Chondrocyte (in vitro differentiated cells): ENCODE results near the gene NEK6. TPM values are rescaled to one million over a fixed set of nuclear protein-coding genes. Genes with fewer than 3 reads are reported as not detected.

ENCODE experiments used
- DNase-seq: peaks from one replicate; pipeline ENCODE4 v3.0.0; 2021; ENCODE audit warnings: mixed read lengths, low spot score
- H3K27ac Mint-ChIP-seq: one replicate; pipeline ENCODE4 v1.8.0; 2021; ENCODE audit warnings: mild to moderate bottlenecking, moderate library complexity, mixed read lengths; ENCODE audit not compliant: unreplicated experiment
- H3K27me3 Mint-ChIP-seq: 2 replicates; pipeline ENCODE4 v1.8.0; 2021; ENCODE audit warnings: low read depth, mixed read lengths
- H3K36me3 Mint-ChIP-seq: 2 replicates; pipeline ENCODE4 v1.8.0; 2021; ENCODE audit warnings: low read depth, mixed read lengths
- H3K4me1 Mint-ChIP-seq: 2 replicates; pipeline ENCODE4 v1.8.0; 2021; ENCODE audit warnings: low read depth, mild to moderate bottlenecking, mixed read lengths
- H3K4me3 Mint-ChIP-seq: one replicate; pipeline ENCODE4 v1.8.0; 2021; ENCODE audit warnings: mild to moderate bottlenecking, moderate library complexity, mixed read lengths; ENCODE audit not compliant: unreplicated experiment
- H3K9me3 Mint-ChIP-seq: 2 replicates; pipeline ENCODE4 v1.8.0; 2021; ENCODE audit warnings: low read depth, mixed read lengths
- CTCF ChIP-seq: fragments of 200-600 bp; sonication (generic); IDR thresholded peaks from 2 replicates; pipeline ENCODE4 v1.5.0; 2021; ENCODE audit warnings: antibody characterized with exemption, mild to moderate bottlenecking, moderate library complexity
- total RNA-seq: library from RNA; stranded (reverse); gene quantifications from 3 replicates; pipeline ENCODE4 v1.2.1, GENCODE V29; 2021

NEK6 gene
- total RNA-seq, 1 donor from 2014 or later: 110 TPM

- DNase-seq: peak; percentile 73
- Mint-ChIP-seq H3K27me3 (no peaks in the 10 kb centered on the region), H3K36me3 (peaks cover 3% of the 10 kb centered on the region), H3K9me3 (no peaks in the 10 kb centered on the region), H3K27ac (peak overlapping the region; percentile 93), H3K4me3 (peak overlapping the region; percentile 83), H3K4me1 (peaks cover 54% of the 10 kb centered on the region)
- no peak for TF ChIP-seq CTCF
Measured at GRCh38 chr9:124257070-124257843, 492 bp upstream of the NEK6 start.

- Mint-ChIP-seq H3K4me3 (peak overlapping the region; percentile 95), H3K27ac (peak overlapping the region; percentile 99), H3K36me3 (peaks cover 3% of the 10 kb centered on the region), H3K27me3 (no peaks in the 10 kb centered on the region), H3K9me3 (no peaks in the 10 kb centered on the region), H3K4me1 (peaks cover 66% of the 10 kb centered on the region)
- TF ChIP-seq CTCF: no peak
- no peak for DNase-seq
Measured at GRCh38 chr9:124258607-124259157, 933 bp downstream of the NEK6 start.

GRCh38 chr9:124259158-124259808 lies 1.5 kb downstream of the NEK6 start:
- Mint-ChIP-seq H3K36me3 (peaks cover 3% of the 10 kb centered on the region), H3K4me1 (peaks cover 72% of the 10 kb centered on the region), H3K27ac (peak overlapping the region; percentile 99), H3K27me3 (no peaks in the 10 kb centered on the region), H3K9me3 (no peaks in the 10 kb centered on the region), H3K4me3 (peak overlapping the region; percentile 95)
- DNase-seq: no peak
- no peak for TF ChIP-seq CTCF

- Mint-ChIP-seq H3K4me1 (peaks cover 86% of the 10 kb centered on the region), H3K27ac (peak overlapping the region; percentile 96), H3K27me3 (no peaks in the 10 kb centered on the region), H3K36me3 (peaks cover 5% of the 10 kb centered on the region), H3K4me3 (peak overlapping the region; percentile 68), H3K9me3 (no peaks in the 10 kb centered on the region)
- no peak for DNase-seq
- TF ChIP-seq CTCF: no peak
Measured at GRCh38 chr9:124260769-124261603, 3.2 kb downstream of the NEK6 start.
